PC-3 (cell line): ENCODE data around the gene ENO4.

Experiments
- CTCF ChIP-seq: fragments of 300-600 bp; sonication (generic); conservative IDR thresholded peaks from 2 replicates; pipeline ENCODE4 v1.5.1; 2017; ENCODE audit warnings: antibody characterized with exemption, low read depth, mild to moderate bottlenecking, low read length
- EZH2 ChIP-seq: fragments of 300-600 bp; sonication (generic); IDR thresholded peaks from one replicate; pipeline ENCODE4 v1.6.1; 2017; ENCODE audit warnings: antibody characterized with exemption, mild to moderate bottlenecking, low read length; ENCODE audit not compliant: unreplicated experiment
- EZH2phosphoT487 ChIP-seq: fragments of 300-600 bp; sonication (generic); IDR thresholded peaks from 2 replicates; pipeline ENCODE4 v1.6.1; 2018; ENCODE audit warnings: mild to moderate bottlenecking, antibody characterized with exemption, low read length, borderline replicate concordance

DNA sequence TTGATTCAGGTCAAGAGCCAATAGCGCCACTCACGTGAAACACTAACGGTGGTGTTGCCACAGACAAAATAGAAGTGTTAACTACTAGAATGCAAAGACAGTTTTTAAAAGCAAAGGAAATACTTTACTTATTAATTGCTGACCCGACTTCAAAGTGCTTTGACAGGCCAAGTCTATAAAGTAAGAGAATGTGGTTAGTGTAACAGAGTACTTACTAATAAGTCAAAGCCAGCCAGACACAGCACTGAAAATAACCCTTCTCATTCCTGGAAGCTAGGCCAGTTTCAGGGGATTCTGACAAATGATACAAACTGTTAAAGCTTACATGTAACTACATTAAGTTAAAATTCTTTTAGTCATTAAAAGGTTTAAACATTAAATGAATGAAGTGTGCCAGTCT lies 50.3 kb downstream of the ENO4 start:
- TF ChIP-seq CTCF (no peak), EZH2 (no peak), EZH2phosphoT487 (no peak)
